ENCODE results near the gene CNTNAP3B.
"Not testable (repeated sequence)": the region's sequence is repeated elsewhere in the genome, so short reads cannot be mapped to it uniquely, and the experiment has no call there.

DNA sequence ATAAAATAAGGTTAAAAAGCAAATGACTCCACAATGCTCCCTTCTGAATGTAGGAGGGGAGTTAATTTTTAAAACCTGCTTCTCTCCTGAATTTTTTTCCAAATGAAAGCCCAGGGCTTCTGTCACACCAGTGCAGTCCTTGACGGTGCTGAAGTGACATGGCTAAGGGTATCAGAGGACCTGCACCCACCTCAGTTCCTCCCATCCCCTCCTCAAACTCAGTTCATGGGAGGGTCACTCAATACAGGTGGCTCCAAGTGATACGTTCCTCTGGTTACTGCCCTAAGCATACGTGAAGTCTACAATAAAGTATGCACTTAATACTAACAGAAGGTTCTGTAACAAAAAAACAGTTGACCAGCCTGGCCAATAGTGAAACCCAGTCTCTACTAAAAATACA lies 193.5 kb downstream of the CNTNAP3B start:
- TF ChIP-seq, protein P1, sequence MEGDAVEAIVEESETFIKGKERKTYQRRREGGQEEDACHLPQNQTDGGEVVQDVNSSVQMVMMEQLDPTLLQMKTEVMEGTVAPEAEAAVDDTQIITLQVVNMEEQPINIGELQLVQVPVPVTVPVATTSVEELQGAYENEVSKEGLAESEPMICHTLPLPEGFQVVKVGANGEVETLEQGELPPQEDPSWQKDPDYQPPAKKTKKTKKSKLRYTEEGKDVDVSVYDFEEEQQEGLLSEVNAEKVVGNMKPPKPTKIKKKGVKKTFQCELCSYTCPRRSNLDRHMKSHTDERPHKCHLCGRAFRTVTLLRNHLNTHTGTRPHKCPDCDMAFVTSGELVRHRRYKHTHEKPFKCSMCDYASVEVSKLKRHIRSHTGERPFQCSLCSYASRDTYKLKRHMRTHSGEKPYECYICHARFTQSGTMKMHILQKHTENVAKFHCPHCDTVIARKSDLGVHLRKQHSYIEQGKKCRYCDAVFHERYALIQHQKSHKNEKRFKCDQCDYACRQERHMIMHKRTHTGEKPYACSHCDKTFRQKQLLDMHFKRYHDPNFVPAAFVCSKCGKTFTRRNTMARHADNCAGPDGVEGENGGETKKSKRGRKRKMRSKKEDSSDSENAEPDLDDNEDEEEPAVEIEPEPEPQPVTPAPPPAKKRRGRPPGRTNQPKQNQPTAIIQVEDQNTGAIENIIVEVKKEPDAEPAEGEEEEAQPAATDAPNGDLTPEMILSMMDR (IDR thresholded peaks at IDR 0.05 in 8 of 11, conservative IDR thresholded peaks at IDR 0.05 in 3 of 11) = not testable (repeated sequence)
- TF ChIP-seq POLR2A, POLR2AphosphoS5 (IDR thresholded peaks at IDR 0.05): not testable (repeated sequence)

All from spleen (tissue), 7 donors.